DMS79 (cell line): ENCODE measurements around the gene HDAC4.
A peak's percentile ranks its signal among the peaks of the same experiment; 100 is the strongest.

Source experiments
- DNase-seq: peaks from one replicate; lab custom pipeline; 2025; lab: John Stamatoyannopoulos, UW

The HDAC4 gene

GRCh38 chr2:239383036-239383758, 17.6 kb downstream of the HDAC4 start:
- DNase-seq, result no peak

- DNase-seq, result no peak
These were observed 18.4 kb downstream of the HDAC4 start for GRCh38 chr2:239382384-239382880.

DNA sequence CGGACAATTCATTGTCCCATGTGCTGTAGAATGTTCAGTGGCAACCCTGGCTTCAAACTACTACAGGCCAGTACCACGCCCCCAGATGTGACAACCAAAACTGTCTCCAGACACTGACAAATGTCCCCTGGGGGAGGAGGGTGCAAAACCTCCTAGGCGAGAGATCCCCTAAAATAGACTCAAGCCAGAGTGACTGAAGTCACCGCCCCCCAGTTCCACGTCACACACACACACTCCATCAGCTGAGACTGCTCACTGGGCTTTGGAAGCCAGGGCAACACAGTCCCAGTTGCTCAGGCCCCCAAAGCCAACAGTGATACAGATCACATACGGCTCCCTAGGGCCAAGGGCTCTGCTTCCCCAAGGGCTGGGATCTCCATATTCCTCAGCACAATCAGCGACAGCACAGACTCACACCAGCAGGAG, 19.1 kb downstream of the HDAC4 start:
- no peak for DNase-seq

- no peak for DNase-seq
These were observed 19.8 kb downstream of the HDAC4 start for GRCh38 chr2:239380831-239381708.

DNA sequence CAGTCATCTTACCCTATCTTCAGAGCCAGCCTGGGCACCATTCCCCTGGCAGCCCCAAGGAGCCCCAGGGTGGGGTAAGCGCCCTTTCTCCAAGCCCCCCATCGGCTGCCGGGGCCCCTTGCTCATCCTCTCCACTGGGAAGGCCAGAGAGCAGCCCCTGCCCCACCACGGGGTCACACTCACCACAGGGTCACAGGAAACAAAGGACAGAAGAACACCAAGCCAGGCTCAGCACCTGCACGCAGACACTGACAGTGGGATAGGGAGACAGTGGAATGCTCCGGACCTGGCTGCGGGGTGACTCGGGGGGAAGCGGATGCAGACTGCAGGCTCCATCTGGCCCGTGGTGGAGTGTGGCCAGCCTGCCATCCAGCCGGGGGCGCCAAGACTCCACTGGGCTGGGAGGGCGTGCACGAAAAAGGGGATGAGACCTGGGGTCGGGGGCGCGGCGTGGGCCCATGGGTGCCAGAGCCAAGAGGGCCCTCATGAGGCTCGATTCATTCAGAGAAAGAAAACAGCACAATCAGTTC, 21.1 kb downstream of the HDAC4 start:
- DNase-seq, result no peak

- DNase-seq, result no peak
These were observed 21.7 kb downstream of the HDAC4 start for GRCh38 chr2:239378918-239379640.

DNA sequence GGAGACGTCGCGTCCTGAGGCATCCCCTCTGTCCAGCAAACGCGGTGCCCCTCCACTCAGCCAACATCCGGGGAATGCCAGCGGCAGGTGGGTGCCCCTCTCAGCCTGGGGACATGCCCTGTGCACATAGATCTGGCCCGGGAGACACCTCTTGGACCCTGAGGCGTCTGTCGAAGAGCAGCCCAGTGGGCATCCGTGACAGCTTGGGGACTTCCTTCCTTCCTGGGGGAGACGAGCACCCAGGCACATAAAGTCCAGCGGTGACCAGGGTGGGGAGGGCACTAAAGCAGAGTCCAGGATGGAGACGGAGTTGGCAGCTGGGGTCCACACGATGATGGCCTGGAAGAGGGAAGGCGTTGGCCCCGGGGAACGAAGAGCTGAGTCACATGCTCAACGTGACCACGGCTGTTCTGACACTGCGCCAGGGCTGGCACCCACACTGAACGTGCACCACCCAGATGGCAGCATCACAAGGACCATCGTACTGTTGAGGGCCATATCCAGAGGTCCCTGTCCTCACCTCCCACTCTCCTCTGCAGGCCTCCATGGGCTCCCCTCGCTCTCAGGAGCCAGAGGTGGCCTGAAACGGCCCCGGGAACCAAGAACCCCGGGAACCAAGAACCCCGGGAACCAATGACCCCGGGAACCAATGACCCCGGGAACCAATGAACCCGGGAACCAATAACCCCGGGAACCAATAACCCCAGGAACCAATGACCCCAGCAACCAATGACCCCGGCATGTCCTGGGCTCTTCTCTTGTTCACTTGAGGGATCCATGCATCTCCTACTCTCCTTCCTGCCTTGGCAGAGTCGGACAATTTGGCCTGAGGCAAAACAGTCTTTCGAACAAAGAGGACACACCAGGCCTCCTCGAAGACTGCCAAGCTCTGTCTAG, 22.6 kb downstream of the HDAC4 start:
- DNase-seq, result no peak

DNA sequence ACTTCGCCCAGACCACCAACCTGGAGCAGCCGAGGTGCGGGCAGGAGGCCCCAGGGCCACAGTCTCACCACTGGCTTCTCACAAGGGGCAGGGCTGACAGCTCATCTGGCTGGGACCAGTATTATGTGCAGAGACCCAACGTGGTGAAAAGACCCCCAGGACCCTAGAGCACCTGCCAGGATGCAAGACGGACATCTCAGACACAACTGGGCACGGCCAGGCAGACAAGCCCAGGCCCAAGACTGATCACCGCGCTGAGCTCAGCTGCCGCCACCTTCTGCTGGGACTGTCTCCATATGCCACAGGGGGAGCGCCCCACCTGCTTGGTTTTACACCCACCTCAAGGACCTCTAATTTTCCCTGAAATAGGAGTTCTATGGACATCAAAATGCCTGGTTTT, 23.2 kb downstream of the HDAC4 start:
- DNase-seq, result no peak

DNA sequence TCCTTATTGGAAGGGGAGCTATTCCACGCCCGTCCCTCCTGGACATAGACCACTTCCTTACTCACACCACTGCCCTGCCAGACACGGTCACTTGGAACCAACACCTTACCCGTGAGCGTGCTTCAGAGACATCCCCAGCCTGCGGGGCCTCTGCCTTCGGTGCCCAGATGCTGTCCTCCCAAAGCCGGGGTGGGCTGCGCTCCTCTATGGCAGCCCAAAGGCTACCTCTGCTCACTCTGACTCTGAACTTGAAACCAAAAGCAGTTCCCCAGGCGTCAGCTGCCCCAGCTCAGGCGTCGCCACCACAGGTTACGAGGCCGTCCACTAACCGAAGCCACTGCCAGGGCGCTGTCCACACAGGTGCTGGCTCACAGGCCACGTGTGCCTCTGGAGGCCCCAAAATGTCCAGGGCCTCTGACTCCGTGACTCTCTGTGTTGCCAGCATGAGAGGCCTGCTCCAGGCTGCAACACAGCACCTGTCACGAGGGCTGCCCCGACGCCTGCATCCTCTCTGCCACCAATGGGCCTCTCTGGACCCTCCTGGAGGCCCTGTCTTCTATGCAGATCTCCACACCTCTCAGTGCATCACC, 23.8 kb downstream of the HDAC4 start:
- no peak for DNase-seq

DNA sequence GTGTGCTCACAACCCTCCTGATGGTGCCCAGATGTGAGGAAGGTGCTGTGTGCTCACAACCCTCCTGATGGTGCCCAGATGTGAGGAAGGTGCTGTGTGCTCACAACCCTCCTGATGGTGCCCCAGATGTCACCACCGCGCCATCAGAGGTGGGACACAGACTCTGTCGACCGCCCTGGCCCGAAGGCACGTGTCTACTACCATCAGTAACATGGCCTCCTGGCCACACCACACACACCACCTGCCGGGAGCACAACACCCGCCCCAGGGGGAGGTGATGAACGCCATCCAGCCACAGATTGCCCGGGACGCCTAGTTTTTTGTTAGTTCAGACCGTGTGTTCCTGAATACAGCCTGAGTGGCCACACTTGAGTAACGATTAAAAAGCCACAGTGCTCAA, 24.5 kb downstream of the HDAC4 start:
- DNase-seq, result no peak

DNA sequence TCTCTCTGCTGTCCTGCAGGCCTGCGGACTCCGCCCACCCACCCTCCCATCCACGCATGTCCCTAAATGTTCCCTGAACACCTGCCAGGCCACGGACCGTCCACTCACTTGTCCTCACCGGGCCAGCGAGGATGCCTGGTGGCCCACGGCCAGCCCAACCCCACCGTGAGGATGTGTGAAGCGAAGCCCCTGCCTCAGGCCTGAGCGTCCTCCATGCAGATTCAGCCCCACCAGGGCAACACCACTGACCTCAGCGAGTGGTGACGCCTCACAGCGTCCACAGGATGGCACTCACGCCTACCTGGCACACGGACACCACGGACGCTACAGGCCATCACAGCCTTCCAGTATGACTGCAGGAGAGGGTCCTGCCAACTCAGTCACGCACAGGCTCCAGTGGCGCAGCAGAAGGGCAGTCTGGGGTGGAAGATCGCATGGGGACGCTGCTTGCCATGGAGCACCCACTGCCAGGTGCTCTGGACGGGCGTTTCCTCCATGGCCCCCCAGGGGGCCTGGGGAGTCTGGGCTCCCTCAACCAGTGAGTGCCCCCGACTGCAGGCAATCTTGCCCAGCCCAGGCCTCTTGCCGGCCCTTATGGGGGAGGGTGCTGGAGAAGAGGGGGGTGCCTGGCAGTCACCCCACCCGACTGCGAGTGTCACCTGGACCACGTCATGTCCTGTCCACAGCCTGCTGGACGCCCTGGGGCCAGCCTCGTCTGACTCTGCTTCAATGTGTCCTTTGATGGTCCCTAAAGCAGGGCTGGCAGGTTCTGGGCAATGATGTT, 25.4 kb downstream of the HDAC4 start:
- no peak for DNase-seq

- DNase-seq, result no peak
These were observed 25.9 kb downstream of the HDAC4 start for GRCh38 chr2:239374896-239375277.

DNA sequence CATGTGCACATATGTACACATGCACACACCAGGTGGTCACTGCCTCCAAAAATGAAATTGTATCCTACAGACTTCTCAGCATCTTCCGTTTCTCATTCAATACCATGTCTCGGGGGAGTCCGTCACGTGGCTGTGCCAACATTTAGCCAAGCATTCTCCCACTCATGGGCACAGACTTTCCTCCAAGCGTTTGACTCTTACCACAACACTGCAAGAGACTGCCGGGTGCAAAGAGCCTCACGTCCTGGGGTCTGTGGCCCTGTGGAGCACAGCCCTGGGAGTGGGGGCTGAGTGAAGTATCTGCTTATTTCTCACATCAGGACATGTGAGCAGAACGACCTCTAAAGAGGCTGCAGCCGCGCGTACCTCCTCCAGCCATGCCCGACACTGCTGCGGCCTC, 28.0 kb downstream of the HDAC4 start:
- no peak for DNase-seq

- no peak for DNase-seq
These were observed 28.8 kb downstream of the HDAC4 start for GRCh38 chr2:239371726-239372686.

DNA sequence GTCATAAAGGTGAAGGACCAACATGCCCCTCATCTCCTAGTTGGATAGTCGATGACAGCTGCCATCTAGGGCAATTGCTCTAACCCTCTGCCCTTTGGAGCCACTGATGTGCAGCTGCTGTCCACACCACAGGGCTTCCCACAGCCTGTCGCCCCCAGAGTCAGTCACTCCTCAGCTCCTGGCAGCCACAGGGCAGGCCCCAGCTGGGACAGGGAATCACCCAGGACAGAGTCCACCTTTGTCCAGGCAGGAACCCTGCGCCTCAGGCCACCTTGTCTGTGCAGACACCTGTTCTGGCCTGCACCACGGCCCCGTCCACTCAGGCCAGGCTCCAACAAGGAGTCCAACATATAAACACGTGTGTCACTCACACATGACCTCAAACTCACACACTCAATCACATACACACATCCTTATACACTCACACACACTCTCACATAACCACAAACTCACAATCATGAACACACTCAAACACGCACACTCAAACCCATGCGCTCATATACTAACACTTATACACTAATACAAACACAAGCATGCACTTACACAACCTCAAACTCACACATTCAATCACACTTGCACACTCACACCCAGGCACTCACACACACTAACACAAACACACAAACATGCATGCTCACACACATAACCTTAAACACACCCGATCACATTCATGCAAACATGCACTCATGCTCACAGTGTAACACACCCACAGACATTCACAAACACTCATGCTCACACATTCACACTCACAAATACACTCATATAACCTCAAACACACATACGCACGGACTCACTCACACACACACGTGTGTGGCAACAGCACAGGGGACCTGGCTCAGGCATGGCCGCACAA, 29.7 kb downstream of the HDAC4 start:
- DNase-seq, result no peak

DNA sequence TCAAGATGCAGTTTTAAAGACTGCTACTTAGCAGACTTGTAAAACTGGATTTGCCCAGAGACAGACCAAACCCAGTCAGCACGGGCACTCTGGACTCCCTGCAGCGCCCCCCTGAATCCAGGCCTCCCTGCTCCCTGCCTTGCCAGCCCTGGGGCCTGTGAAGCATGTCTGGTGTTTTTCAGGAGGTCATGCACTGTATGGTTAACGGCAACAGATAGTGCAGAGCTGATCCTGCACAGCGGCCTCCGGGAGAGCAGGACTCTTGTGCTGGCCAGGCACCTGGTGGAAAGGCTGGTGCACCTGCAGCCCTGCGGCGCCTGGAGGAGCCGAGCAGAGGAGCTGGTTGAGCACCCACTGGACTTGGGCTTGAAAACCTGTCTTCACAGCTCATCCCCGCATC, 30.4 kb downstream of the HDAC4 start:
- no peak for DNase-seq

GRCh38 chr2:239369631-239370161, 31.1 kb downstream of the HDAC4 start:
- peak; percentile 24 for DNase-seq
